Hematopoietic multipotent progenitor cell treated with erythropoietin and hydrocortisone succinate and interleukin-3 and kit ligand, for 17 days (in vitro differentiated cells): ENCODE data around the gene VWA8.
"Not testable (repeated sequence)": the region's sequence is repeated elsewhere in the genome, so short reads cannot be mapped to it uniquely, and the experiment has no call there.

Source experiments
- DNase-seq: peaks from one replicate; pipeline ENCODE4 v3.0.0-alpha.2; 2015; ENCODE audit warnings: low spot score

VWA8 gene

GRCh38 chr13:41645331-41645730, 315.6 kb downstream of the VWA8 start:
- no peak for DNase-seq

- DNase-seq: no peak
Observed at GRCh38 chr13:41644742-41645141, 316.2 kb downstream of the VWA8 start.

DNA sequence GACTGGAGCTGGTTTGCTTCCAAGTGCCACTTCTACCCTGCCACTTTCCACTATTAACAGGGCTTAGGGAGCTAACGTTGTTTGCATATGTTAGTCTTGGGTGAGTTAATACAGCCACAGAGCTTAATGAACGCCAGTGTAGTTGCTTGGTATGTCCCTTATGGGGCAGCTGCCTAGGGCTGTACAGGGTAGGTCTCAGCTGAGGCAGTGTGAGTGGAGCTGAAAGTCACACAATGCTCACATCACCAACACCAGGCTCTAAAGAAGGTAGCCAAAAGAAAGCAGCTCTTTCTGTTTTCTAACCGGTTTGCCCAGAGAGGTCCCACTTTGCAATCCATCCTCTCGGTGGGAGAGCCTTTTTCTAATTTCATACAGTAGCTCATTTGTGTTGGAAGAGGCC, 317.4 kb downstream of the VWA8 start:
- no peak for DNase-seq

DNA sequence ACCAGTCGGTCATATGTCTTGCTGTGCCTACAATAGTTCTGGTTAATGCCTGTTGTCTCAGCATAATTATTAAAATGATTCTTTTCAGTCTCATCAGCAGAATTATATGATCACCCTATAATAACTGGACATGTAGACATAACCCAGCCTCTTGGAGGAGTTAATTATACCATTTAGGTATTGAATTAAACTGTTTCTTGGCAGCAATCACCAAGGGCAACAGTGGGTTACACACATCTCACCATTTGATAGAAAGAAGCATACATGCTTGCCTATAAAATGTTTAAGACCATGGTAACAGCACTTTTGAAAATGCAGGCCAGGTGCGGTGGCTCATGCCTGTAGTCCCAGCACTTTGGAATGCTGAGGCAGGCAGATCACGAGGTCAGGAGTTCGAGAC, 318.9 kb downstream of the VWA8 start:
- DNase-seq: no peak

DNA sequence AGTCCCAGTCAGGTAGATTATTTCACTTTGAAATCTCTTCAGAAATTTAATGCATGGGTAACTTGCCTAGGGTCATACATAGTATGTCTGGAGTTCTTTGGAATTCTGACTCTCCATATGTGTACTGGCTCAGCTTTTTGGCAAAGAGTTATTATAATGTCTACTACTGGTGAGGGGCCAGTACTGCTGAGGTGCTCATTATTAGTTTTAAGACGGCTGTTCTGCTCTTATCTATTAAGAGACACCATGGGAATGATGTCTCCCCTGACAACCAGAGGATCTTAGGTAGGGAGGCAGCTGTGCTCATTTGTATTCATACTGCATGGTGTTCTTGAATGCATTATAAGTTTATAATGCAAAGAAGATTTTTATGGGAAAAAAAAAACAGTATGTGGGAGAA, 319.5 kb downstream of the VWA8 start:
- DNase-seq: no peak

GRCh38 chr13:41639955-41640780, 320.7 kb downstream of the VWA8 start:
- DNase-seq: no peak

GRCh38 chr13:41639237-41639904, 321.5 kb downstream of the VWA8 start:
- DNase-seq: no peak

DNA sequence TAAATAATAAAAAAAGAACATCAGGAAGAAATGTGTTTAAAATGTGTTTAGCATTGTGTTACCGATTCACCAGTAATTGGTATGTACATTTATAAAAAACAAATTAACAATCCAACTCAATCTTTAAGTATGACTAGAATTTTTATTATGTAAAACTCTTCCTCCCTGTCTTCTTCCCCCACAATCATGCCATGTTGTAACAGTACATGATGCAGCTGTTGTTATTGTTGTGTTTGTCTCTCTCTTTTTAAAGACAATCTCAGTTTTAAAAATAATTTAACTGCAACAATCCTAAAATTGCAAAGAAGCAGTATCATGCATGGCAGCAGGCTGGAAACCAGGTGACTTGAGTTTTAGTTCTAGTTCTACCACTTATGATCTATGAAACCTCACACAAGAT, 323.3 kb downstream of the VWA8 start:
- no peak for DNase-seq

DNA sequence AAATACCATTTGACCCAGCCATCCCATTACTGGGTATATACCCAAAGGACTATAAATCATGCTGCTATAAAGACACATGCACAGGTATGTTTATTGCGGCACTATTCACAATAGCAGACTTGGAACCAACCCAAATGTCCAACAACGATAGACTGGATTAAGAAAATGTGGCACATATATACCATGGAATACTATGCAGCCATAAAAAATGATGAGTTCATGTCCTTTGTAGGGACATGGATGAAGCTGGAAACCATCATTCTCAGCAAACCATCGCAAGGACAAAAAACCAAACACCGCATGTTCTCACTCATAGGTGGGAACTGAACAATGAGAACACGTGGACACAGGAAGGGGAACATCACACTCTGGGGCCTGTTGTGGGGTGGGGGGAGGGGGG, 323.9 kb downstream of the VWA8 start:
- not testable (repeated sequence) for DNase-seq

DNA sequence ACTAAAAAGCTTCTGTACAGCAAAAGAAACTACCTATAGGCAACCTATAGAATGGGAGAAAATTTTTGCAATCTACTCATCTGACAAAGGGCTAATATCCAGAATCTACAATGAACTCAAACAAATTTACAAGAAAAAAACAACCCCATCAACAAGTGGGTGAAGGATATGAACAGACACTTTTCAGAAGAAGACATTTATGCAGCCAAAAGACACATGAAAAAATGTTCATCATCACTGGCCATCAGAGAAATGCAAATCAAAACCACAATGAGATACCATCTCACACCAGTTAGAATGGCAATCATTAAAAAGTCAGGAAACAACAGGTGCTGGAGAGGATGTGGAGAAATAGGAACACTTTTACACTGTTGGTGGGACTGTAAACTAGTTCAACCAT, 324.3 kb downstream of the VWA8 start:
- DNase-seq: not testable (repeated sequence)

DNA sequence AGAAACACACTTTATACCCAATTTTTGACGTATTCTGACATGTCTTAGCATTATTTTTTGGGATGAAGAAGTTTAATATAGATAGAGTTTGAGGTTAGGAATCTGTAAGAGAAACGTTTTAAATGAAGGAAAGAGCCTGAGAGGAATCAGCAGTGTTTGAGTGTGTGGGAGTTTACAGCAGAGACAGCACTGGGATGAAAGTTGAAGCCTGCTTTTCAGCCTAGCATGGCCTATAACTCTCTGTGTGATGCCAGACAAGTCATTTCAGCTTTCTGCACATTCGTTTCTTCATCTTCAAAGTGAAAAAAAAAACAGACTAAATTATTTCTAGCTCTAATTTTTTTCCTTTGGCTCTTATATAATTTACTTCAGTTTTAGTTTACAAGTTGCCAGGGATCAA, 326.5 kb downstream of the VWA8 start:
- DNase-seq: no peak

- no peak for DNase-seq
Observed at GRCh38 chr13:41633776-41634175, 327.1 kb downstream of the VWA8 start.

DNA sequence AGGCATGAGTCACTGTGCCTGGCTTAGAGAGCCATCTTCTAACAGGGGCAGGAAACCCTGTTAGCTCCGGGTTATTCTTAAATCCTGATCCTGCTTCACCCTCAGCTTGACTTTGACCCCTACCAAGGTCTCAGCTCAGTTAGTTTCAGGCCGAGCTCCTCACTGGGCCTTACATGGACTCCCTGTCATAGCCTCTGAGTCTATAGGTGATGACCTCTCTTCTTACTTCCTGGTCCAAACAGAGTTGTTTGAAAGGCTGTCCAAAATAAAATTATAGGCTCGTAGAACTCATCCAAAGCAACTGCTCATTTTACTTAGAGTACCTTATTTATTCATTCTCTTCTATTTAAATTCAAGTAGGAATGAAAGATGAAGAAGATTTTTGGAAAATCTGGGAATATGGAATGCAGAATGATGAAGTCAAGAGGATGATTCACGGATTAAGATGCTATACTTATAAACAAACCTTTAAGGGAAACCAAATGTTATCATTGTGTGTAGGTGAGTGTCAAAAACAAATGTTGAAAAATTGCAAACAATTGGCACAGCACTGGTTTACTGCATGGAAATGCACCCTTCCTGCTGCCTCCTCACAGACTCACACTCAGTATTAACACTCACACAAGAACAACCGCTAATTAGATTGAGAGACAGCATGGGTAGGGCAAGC, 329.5 kb downstream of the VWA8 start:
- no peak for DNase-seq

DNA sequence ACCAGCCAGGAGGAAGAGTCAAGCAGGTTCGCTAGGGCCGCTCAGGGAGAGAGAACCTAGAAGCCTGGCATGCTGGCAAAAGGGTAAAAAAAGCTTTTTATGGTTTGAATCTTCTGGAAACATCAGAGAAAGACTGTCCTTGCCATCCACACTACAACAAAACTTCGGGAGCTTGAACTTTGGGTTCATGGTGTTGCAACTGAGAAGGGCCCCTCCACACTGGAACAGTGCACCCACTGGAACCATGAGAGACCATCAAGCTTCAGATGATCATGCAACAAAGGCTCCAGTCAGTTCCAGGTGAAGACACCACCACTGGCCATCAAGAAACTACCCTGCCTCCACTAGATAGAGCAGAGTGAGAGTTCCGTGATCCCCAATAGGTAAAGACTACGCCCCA, 333.5 kb downstream of the VWA8 start:
- no peak for DNase-seq

DNA sequence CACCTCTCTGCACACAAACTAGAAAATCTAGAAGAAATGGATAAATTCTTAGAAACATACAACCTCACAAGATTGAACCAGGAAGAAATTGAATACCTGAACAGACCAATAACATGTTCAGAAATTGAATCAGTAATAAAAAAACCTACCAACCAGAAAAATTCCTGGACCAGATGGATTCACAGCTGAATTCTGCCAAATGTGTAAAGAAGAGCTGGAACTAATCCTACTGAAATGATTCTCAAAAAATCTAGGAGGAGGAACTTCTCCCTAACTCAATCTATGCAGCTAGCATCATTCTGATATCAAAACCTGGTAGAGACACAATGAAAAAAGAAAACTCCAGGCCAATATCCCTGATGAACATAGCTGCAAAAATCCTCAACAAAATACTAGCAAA, 336.9 kb downstream of the VWA8 start:
- no peak for DNase-seq

DNA sequence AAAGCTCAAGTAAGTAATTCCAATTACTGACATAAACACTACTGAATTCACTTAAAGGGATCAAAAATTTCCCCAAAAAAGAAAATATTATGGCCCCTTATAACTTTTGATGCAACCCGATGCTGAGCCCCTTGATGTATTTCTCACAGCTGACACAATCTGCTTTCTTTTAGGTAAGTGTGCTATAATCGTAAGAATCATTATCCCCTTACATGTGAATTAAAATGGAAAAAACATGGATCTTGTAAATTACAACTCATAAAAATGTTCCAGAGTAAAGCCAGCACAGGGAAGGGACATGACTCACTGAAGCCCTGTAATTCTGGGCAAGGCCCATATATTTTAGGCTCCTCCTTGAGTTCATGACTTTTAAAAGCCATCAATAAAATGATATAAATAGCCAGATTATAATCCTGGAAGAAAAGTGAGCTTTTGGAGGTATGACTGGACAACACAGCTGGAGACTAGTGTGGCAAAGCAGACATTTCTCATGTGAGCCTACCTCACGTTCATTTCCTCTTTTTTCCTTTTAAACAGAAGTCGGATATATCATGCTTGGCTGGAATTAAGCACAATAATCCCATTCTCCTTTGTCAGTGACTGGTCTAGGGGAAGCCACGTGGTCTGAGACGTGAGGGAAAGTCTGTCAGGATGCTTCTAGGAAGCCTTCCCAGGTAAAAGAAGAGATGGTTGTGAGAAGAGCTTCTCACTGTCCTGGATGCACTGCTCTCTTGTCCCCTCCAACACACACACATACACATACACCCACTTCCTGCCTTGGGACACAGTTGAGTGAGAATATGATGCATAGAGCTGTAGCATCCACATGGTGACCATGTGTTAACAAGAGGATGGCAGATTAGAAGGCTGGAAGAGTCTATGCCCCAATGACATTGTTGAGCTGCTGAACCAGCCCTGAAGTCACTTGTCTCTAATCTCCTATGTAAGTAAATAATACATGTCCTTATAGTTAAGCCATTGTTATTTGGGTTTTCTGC, 338.2 kb downstream of the VWA8 start:
- DNase-seq: no peak

- DNase-seq: no peak
Observed at GRCh38 chr13:41621716-41622431, 339.0 kb downstream of the VWA8 start.

DNA sequence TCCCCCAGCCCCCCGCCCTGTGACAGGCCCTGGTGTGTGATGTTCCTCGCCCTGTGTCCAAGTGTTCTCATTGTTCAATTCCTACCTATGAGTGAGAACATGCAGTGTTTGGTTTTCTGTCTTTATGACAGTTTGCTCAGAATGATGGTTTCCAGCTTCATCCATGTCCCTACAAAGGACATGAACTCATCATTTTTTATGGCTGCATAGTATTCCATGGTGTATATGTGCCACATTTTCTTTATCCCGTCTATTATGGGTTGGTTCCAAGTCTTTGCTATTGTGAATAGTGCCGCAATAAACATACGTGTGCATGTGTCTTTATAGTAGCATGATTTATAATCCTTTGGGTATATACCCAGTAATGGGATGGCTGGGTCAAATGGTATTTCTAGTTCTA, 343.3 kb downstream of the VWA8 start:
- not testable (repeated sequence) for DNase-seq

DNA sequence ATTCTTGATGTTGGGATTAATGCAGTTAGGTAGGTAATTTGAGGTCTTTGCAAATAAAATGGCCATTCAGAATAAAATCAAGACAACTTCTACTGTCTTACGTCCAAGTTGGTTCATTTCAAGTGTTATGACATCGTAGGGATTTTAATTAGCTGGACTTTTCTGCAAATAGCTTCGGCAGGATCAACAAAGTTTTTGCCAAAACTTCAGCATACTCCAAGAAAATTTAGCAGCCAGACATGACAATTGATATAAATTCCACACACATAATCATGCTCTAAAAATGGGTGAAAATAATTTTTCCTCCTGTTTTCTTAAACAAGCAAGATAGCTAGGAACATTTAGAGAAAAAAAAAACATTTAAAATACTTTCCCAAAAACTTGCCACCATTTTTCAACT, 344.8 kb downstream of the VWA8 start:
- no peak for DNase-seq

DNA sequence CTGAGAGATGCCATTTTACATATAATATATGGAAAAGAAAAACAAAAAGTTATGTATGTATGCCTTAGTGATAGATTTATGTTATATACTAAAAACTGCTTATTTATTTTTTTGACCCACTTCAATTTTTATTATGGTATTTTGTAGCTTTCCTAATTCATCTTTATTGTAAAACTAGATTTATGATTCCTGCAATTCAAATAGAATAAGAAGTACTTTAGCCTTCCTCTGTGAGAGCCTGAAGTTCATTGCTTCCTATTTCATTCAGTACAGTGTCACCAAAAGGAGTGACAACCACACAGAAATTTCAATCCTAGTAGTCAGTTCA, 345.4 kb downstream of the VWA8 start:
- no peak for DNase-seq
